ENCODE data around the gene KDM1B. TPM values are rescaled to one million over a fixed set of nuclear protein-coding genes. Genes with fewer than 3 reads are reported as not detected.

KDM1B gene
- total RNA-seq, 1 donor: 17.3 TPM

DNA sequence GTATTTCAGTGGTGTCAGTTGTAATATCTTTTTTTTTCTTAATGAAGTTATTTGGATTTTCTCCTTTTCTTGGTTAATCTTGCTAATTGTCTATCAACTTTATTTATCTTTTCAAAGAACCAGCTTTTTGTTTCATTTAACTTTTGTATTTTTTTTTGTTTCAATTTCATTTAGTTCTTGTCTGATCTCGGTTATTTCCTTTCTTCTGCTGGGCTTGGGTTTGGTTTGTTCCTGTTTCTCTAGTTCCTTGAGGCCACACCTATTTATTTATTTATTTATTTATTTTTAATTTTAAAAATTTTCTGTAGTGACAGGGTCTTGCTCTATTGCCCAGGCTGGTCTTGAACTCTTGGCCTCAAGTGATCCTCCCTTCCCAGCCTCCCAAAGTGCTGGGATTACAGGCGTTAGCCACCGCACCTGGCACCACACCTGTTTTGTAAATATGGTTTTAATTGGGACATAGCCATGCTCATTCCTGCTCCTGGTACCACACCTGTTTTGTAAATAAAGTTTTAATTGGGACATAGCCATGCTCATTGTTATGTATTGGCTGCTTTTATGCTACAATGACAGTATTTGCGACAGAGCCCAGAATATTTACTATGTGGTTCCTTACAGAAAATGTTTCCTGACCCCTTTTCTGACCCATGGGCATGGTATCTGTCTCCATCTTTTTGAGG lies 22.2 kb downstream of the KDM1B start:
- TF ChIP-seq, protein P1, sequence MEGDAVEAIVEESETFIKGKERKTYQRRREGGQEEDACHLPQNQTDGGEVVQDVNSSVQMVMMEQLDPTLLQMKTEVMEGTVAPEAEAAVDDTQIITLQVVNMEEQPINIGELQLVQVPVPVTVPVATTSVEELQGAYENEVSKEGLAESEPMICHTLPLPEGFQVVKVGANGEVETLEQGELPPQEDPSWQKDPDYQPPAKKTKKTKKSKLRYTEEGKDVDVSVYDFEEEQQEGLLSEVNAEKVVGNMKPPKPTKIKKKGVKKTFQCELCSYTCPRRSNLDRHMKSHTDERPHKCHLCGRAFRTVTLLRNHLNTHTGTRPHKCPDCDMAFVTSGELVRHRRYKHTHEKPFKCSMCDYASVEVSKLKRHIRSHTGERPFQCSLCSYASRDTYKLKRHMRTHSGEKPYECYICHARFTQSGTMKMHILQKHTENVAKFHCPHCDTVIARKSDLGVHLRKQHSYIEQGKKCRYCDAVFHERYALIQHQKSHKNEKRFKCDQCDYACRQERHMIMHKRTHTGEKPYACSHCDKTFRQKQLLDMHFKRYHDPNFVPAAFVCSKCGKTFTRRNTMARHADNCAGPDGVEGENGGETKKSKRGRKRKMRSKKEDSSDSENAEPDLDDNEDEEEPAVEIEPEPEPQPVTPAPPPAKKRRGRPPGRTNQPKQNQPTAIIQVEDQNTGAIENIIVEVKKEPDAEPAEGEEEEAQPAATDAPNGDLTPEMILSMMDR (IDR thresholded peaks at IDR 0.05; ENCODE audit: insufficient read depth, low read depth, low read length): no peak
- no peak for DNase-seq (ENCODE audit: low read depth)
- H3K4me3 ChIP-seq (ENCODE audit: low read depth, low read length): no peak overlapping the region

DNA sequence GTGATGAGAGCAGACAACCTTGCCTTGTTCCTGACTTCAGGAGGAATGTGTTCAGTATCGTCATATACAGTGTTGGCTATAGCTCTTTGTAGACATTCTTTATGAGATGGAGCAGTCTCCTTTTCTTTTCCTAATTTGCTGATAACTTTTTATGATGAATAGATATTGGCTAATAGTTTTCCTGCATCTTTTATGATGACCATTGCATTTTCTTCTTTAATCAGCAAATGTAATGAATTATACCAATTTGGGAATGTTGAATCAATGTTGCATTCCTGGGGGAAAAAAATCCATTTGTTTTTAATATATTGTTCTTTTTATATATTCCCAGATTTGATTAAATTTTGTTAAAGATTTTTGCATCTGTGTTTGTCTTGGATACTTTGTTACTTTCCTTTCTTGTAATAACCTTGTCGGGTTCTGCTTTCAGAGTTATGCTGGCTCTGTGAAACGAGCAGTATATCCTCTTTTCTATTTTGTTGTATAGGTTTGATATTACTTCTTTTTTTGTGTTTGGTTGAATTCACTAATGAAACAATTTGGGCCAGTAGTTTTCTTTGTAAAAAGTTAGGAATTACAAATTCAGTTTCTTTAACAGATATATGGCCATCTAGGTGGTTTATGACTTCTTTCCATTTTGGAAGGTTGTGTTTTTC lies 23.9 kb downstream of the KDM1B start:
- no peak for DNase-seq (ENCODE audit: low read depth)
- H3K4me3 ChIP-seq (ENCODE audit: low read depth, low read length): no peak overlapping the region
- TF ChIP-seq, protein P1 (IDR thresholded peaks at IDR 0.05; ENCODE audit: insufficient read depth, low read depth, low read length): no peak

DNA sequence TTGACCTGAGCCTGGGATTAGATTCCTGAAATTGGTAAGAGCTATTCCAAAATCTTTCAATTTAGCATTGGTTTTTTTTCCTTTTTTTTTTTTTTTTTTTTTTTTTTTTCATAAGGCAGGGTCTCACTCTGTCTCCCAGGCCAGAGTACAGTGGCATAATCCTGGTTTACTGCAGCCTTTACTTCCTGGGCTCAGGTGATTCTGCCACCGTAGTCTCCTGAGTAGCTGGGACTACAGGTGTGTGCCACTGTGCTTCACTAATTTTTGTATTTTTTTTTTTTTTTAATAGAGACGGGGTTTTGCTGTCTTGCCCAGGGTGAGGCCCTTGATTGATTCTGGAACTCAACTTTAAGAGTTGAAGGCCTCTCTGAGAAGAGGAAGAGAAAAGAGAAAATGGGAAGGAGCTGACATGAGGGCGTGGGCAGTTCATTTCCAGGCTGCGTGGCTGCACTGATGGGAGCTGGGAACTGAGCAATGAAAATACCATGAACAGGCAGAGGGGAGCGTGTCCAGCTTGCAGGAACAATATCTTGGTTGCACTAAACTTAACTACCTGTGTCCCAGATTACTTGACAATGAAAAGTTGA lies 24.6 kb downstream of the KDM1B start:
- TF ChIP-seq, protein P1 (IDR thresholded peaks at IDR 0.05; ENCODE audit: insufficient read depth, low read depth, low read length): no peak
- no peak overlapping the region for H3K4me3 ChIP-seq (ENCODE audit: low read depth, low read length)
- no peak for DNase-seq (ENCODE audit: low read depth)

DNA sequence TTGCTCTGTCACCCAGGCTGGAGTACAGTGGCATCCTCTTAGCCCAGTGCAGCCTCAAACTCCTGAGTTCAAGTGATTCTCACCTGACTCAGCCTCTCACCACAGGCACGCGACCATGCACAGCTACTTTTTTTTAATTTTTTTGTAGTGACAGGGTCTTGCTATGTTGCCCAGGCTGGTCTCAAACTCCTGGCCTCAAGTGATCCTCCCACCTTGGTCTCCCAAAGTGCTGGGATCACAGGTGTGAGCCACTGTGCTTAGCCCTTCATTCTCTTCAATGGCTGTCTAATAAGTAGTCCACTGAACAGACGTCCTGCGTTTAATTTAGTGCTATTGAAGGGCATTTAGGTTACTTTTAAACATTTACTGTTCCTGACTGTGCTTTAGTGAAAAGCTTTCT lies 27.3 kb downstream of the KDM1B start:
- TF ChIP-seq, protein P1 (IDR thresholded peaks at IDR 0.05; ENCODE audit: insufficient read depth, low read depth, low read length): no peak
- no peak for DNase-seq (ENCODE audit: low read depth)
- no peak overlapping the region for H3K4me3 ChIP-seq (ENCODE audit: low read depth, low read length)

DNA sequence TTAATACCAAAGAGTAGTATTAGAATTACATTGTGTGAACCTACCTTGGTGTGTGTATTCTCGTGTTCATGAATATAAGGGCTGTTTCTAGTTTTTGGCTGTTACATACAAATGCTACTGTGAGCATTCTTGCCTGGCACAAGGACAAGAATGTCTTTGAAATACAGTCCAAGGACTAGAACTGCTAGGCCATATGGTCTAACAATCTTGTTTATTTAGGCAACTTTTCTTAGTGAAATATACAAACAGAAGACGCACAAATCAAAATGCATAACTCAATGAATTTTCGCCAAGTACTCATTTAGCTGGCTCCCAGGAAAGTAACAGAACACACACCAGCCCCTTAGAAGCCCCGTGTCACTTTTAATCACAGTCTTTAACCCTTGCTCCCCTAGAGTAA lies 28.5 kb downstream of the KDM1B start:
- no peak overlapping the region for H3K4me3 ChIP-seq (ENCODE audit: low read depth, low read length)
- no peak for DNase-seq (ENCODE audit: low read depth)
- TF ChIP-seq, protein P1 (IDR thresholded peaks at IDR 0.05; ENCODE audit: insufficient read depth, low read depth, low read length): no peak

DNA sequence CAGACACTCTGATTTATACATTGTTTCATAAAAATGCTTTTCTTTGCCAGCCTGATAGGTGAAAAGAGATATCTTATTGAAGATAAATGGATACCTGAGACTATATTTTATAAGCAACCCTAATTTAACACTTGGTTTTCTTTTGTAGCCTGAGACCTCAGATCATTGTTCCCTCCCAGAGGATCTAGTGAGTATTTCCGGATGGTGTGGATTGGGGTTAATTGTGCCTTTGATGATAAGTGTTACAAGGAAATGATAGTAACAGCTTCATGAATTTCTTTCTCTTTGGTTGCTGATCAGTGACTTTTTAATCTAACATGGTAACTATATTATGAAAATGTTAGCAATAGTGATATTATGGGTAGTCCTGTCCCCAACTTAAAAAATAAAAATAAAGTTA lies 30.4 kb downstream of the KDM1B start:
- TF ChIP-seq, protein P1 (IDR thresholded peaks at IDR 0.05; ENCODE audit: insufficient read depth, low read depth, low read length): no peak
- no peak for DNase-seq (ENCODE audit: low read depth)
- no peak overlapping the region for H3K4me3 ChIP-seq (ENCODE audit: low read depth, low read length)

Data from fibroblast of villous mesenchyme (primary cell).